IPS DF 19.7 (cell line): ENCODE measurements around the gene PIK3C2G.
"Not testable (repeated sequence)": the region's sequence is repeated elsewhere in the genome, so short reads cannot be mapped to it uniquely, and the experiment has no call there.

Experiments used
- DNase-seq: peaks from one replicate; pipeline ENCODE4 v3.0.0-alpha.2; 2013; ENCODE audit warnings: low read depth, low spot score

PIK3C2G gene

DNA sequence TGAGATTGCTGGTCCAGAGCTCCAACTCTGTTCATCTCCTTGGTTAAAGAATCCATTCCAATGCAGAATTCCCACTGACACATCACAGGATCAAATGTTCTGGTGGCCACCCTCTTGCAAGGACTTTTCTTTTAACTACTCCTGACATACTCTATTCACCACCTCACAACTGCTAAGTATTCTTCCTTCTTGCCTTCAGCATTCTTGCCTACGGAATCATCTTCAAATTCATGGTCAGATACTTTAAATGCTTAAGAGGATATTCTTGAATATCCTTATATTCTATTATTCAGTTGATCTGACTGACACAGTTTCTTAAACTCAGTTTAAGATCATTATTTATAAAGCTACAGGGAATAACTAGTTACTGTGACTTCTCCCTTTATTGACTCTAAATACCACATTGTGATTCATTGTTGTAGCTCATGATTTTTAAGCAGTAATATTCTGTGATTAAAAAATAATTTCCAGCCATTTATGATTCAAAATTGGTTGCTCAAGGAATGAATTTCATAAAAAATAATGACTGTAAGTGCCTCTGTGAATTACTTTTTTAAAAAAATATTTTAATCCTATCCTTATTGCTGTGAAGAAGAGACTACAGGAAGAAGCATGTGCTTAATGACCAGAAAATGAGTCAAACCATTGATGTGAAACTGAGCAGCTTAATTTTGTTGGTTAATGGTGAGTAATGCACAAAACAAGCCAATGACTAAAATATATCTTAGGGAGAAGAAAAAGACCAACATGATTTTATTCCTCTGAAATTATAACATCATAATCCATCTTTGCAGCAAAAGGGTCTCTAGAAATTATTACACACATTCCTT is 207.1 kb downstream of the PIK3C2G start:
- DNase-seq, result no peak

DNA sequence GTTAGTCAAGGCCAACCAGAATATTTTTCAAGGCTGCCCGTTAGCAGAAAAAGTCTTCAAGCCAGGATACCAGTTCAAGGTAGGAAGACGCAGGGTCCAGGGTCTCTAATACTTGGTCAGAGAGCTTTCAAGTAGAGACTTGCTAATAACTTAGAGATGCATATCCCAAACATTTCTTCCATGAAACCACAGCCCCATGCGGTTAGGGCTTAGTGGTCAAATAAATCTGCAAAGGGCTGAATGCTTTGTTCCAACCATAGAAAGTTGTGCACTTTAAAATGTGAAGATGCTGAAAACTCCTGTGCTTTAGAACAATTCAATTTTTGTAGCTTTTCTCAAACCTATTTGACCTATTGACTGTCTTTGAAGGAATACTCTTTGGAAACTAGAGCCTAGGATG is 208.9 kb downstream of the PIK3C2G start:
- no peak for DNase-seq

DNA sequence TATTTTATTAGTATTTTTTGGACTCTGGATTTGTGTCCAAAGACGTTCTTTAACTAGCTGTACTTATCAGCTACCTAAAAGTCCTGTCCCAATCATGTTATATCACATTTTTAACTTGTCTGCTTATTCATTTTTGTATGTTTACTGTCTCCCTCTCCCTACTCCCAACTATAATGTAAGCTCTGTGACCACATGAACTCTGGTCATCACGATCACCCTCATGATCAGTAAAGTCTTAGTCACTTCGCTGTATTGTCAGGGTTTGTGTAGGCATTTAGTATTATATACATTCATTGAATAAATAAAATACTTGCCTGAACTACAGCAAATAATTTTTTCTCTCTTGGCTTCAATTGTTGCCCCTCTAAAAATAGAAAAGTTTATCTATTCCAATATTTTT is 211.0 kb downstream of the PIK3C2G start:
- DNase-seq, result no peak

DNA sequence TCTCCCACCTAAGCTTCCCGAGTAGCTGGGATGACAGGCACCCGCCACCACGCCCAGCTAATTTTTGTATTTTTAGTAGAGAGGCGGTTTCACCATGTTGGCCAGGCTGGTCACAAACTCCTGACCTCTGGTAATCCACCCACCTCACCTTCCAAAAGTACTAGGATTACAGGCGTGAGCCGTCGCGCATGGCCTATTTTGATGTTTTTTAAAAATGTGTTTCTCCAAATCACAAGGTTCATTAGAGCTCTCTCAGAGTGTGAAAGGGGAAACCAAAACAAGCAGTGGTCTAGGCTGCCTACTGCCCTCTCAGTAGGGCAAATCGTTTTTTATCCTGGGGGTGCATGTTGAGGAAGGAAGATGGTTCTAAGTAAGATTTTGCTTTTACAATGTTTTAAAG is 211.5 kb downstream of the PIK3C2G start:
- no peak for DNase-seq

DNA sequence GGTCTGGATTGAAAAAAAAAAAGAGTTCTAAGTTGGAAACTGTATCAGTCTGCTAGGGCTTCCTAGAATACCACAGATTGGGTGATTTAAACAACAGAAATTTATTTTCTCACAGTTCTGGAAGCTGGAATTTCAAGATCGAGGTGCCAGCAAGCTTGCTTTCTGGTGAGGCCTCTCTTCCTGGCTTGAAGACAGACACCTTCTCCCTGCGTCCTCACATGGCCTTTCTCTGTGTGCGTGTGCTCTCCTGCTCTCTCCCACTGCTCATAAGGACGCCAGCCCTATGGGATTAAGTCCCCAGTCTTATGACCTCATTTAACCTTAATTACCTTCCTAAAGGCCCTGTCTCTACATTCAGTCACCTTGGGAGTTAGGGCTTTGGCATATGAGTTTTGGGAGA is 215.5 kb downstream of the PIK3C2G start:
- DNase-seq, result no peak

DNA sequence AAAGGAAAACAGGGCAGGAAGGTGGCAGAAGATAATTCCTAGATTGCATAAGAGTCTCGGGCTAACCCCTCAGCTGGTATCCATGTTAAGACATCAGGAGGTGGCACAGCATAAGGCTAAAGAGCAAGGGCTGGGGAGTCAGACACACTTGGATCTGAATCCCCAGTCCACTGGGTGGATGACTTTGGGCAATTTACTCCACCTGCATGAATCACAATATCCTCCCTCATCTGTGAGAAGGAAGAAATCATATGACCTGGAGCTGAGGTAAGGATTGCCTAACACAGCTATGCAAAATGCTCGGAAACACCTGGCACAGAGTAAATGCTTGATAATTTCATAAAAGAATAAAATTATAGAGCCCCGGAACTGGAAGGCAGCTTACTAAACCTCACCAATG is 217.9 kb downstream of the PIK3C2G start:
- no peak for DNase-seq

DNA sequence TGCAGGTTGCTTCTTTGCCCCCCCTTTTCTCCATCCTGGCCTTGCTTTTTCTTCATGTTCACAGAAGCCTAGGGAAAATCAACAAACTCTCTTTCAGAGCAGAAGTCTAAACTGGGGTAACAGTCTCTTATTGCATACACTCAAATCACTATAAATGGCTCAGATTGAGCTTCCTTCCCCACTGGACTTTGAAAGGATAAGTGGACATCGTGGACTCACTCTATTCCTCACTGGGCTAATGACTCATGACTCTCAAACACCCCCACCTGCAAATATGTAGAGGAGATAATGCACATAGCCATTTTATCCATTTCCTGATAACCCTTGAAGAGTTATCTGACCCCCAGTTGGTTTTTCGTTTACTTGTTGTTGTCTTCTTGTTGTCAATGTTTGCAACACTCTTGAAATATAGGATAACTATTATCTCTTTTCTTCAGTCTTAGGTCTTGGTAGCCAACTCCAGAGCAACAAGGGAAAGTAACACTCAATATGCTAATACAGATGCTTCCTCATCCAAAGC is 221.3 kb downstream of the PIK3C2G start:
- no peak for DNase-seq

DNA sequence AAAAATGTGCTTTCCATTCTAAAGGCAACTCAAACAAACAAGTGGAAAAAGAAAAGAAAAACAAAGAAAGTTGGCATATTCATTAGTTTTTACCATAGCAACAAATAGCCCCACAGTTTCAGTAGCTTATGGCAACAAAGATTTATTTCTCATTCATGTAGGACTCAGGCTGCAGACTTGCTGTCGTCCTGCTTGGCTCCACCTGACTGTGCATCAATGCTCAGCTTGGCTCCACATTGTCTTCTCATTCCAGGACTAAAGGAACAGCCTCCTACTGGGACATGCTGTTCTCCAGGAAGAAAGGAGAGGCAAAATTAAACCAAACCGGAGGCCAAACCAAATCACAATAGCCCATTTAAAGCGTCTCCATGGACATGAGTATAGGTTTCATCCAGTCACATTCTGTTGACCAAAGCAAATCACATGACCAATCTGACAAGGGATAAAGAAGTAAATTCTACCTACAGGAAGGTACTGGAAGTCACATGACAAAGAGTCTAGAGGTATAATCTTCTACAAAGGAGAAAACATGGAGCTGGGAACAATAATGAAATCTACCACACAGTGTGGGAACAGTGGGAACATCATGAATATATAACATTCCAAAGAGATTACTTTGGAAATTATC is 222.5 kb downstream of the PIK3C2G start:
- DNase-seq, result no peak

DNA sequence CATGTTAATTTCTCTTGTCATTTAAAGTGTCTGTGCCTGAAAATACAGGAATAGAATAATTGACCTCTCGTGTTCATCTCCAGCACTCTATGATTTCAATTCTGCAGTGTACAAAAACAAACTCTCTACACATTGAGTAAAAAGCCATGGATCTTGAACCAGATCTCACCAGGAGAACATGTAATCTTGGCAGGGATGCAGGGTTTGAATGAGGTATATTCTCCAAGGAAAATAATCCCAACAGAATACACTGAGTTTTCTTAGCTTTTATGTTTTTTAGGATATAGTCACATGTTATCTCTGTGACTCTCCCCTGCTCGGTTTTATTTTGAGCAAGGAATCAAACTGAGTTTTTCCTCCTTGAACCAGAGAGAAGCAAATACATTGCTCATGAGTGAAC is 224.7 kb downstream of the PIK3C2G start:
- DNase-seq, result no peak

DNA sequence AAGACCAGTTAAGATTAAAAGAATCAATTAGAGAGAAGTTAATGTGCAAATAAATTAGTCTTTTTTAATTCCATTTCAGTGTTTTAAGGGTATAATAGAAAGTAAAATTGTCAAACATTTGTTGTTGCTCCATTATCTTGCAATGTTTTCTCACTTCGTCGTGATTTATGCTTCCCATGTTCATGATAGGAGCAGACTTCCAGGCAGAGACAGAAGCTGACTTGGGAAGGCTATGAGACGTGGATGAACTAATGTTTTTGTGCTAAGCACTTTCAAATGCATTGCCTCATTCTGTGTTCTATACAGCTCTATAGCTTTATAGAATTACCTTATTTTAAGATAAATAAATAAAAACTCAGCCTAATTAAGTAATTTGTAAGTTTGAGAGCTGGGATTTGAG is 226.2 kb downstream of the PIK3C2G start:
- no peak for DNase-seq

DNA sequence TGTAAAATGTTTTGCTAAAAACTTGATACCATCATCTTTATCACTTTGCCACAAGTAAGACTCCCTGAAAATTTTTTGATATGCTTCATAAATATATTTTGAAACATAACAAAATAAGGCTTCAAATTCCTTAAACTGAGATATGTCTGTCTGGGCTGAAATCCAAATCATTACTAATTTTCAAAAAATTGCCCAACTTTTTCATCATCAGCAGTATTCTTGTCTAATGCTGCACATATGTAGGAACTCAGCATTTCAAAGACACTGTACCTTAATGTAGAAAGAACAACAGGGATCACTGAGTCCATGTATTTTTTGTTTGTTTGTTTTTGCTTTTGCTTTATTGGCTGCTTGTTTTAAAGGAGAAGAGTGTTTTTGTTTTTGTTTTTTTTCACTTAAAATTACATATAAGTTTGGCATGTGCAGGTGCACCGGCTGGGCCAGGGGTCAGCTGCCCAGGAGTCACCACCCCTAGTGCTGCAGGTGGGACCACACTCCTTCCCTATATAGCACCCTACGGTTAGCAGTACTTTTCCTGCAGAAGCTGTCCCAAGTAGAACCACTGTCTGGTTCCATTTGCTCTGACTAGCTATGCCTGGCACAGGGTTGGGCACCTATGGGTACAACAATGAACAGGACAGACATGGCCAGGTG is 231.2 kb downstream of the PIK3C2G start:
- no peak for DNase-seq

DNA sequence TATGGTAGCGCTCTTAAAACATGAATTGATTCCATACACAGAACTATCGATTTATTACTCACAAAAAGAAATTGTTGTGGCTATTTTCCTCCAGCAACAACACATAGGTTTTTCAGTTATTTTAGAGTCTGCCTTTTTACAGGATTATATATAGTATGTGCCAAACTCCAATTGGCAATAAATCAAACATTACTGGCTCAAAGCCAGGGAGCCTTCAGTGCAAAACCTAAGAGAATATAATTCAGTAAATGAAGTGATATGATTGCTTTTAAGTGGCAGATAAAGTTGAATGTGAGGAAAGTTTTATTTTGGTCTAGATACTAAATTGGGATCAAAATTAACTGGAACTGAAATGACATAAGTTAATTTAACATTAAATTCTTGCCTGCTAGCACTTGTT is 234.8 kb downstream of the PIK3C2G start:
- no peak for DNase-seq

DNA sequence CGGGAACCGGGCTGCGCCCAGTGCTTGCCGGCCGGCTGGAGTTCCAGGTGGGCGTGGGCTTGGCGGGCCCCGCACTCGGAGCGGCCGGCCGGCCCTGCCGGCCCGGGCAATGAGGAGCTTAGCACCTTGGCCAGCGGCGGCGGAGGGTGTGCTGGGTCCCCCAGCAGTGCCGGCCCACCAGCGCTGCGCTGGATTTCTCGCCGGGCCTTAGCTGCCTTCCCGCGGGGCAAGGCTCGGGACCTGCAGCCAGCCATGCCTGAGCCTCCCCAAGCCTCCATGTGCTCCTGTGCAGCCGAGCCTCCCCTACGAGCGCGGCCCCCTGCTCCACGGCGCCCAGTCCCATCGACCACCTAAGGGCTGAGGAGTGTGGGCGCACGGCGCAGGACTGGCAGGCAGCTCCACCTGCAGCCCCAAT is 238.8 kb downstream of the PIK3C2G start:
- DNase-seq, result not testable (repeated sequence)

DNA sequence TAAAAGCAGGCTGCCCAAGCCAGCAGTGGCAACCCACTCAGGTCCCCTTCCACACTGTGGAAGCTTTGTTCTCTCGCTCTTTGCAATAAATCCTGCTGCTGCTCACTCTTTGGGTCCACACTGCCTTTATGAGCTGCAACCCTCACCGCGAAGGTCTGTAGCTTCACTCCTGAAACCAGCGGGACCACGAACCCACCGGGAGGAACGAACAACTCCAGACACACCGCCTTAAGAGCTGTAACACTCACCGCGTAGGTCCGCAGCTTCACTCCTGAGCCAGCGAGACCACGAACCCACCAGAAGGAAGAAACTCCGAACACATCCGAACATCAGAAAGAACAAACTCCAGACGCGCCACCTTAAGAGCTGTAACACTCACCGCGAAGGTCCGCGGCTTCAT is 239.4 kb downstream of the PIK3C2G start:
- DNase-seq, result not testable (repeated sequence)

DNA sequence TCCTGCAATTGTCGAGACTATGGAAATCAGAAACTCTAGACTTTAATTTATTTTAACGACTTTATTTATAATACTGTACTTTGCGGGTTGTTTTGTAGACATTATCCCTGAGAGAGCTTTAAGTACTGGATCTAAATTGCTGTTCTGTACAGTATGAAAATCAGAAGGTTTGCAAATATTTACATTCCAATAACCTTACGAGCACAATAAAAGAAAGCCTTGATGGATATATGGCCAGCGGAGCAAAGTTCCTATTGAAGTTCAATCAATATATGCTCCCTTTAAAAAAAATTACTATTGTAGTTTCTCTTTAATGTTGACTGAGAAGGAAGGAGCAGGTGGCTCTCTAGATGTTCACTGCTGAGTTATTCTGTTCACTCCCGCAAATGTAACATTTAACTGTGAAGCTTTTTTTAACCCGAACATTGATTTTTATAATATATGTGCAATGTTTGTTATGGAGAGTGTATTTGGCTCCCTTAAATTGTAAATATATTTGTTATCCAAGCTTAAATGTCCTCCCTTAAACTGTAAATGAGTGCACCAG is 241.2 kb downstream of the PIK3C2G start:
- DNase-seq, result no peak

DNA sequence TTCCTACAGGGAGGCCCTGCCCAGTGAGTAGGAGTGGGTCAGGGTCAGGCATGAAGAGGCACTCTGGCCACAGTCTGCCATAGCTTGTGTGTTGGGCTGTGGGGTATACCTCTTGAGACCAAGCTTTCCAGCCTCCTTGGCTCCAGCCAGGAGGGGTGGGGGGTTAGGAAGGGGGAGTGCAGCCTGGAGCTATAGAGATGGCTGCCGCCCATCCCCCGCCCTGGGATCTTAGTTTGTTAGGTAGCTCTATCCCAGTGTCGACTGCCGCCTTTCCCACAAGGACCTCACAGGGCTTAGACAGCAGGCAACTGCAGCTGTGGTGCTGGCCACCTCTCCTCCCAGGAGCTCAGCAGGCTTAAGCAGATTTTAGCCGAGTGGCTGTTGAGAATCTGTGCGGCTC is 260.1 kb downstream of the PIK3C2G start:
- DNase-seq, result no peak

DNA sequence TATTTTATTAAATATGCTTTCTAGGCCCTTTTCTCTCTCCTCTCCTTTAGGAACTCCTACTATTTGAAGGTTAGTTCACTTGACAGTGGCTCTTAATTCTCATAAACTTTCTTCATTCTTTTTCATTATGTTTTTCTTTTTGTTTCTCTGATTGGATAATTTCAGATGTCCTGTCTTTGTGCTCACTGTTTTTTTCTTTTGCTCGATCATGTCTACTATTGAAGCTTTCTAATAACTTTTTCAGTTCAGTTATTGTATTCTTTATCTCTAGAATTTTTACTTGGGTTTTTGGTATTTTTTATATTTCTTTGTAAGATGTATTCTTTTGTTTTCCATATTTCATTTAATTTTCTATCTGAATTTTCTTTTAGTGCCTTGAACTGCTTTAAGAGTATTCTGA is 261.5 kb downstream of the PIK3C2G start:
- DNase-seq, result no peak

DNA sequence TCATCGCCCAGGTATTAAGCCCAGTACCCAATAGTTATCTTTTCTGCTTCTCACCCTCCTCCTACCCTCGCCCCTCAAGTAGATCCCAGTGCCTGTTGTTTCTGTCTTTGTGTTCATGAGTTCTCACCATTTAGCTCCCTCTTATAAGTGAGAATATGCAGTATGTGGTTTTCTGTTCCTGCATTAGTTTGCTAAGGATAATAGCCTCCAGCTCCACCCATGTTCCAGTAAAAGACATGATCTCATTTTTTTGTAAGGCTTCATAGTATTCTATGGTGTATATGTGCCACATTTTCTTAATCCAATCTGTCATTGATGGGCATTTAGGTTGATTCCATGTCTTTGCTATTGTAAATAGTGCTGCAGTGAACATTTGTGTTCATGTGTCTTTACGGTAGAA is 281.2 kb downstream of the PIK3C2G start:
- not testable (repeated sequence) for DNase-seq

DNA sequence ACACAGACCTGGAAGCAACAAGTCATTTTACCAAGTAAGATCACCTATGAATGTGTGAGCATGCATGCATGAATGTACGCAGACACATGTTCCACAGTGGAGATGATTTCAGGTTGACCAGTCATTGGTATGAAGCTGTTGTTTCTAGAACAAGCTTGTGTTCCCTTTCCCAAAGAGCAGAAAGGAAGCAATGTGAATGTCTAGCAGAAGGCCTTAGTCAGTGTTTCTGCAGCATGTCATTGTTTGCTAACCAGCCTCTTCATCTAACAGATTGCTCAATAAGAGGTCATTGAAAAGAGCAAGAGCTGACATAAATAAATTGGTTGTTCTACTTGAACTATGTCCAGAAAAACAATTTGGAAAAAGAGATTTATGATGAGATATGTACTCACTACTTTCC is 285.1 kb downstream of the PIK3C2G start:
- DNase-seq, result no peak

DNA sequence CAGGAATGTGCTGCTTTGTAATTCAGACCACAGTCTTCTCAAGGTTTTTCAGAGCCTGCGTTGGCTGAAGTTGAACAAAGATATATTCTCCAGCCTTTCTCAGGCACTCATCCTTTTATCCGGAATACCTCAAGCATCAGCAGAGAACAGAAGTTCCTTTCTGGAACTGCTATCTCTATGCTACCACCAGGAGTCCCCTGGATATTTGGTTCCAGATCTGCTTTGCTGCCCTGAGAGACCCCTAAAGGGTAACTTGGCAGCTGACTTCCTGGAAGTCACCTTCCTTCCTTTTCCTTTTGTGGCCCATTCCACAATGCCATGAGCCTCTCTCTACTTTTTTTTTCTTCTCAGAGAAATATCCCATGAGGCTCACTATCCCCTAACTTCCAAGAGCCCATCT is 288.3 kb downstream of the PIK3C2G start:
- no peak for DNase-seq

DNA sequence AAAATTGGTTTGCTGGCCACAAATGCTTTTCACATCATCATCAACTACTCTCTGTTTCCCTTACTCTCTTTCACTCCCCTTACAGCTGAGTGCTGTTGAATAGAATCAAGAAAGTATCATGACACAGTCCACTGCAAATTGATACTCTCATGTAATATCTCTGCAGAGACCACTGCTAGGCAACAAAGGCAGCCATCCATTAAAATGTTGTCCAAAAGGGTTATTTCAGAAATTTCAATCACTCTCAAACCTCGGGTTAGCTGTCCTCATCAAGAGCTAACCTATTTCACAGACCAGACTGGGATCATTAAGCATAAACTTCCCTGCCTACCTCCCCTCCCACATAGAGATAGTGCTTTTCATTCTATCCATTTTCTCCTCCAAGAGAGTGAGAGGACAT is 289.8 kb downstream of the PIK3C2G start:
- no peak for DNase-seq

DNA sequence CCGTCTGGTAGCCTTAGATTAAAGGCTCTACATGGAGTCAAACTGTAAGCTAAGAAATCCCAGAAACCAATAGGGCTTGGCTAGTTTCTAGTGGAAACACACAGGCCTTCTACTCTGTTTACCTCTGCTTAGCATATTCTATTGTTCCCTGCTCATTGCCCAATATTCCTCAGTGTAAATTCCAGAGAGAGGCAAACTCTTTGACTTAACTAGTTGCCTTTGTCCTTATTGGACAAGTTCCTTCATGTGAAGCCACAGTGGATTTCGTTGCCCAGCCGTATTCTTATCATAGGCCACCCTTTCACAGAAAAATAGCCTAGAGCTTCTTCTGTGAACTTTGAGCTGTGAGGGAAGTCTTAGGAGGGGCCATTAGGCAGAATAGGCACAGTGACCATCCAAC is 290.4 kb downstream of the PIK3C2G start:
- no peak for DNase-seq
